ENCODE measurements around the gene VKORC1L1. TPM values are rescaled to one million over a fixed set of nuclear protein-coding genes. Genes with fewer than 3 reads are reported as not detected.
"Not testable (repeated sequence)": the region's sequence is repeated elsewhere in the genome, so short reads cannot be mapped to it uniquely, and the experiment has no call there.

VKORC1L1 gene
- total RNA-seq, 1 experiment from 2014 or later: 29.4 TPM

DNA sequence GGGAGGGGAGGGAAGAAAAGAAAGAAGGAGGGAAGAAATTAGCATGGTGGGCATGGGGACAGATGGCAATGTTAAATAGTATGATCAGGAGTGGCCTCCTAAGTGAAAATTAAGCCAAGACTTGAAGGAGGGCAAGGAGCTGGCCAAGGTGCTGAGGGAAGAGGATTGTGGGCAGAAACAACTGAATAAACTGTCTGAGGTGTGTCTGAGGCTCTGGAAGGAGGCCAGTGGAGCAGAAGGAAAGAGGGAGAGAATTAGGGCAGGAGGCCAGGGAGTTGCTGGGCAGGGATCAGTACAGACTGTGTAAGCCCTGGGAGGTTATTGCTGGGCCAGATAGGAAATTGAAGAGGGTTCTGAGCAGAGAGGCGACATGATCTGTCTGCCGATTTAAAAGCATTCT lies 40.6 kb upstream of the VKORC1L1 start:
- H4K8ac ChIP-seq (replicated peaks; ENCODE audit: insufficient read length, low read depth, low read length): no peak overlapping the region
- no CpG with 5 or more reads among the region's 2 CpGs for WGBS (ENCODE audit: extremely low coverage, insufficient read length, low lambda C conversion rate)
- no peaks in the 10 kb centered on the region for H3K9me3 ChIP-seq (ENCODE audit: control insufficient read depth, low read depth, low read length)
- no peak overlapping the region for H2BK120ac ChIP-seq (ENCODE audit: low read depth, low read length, poor library complexity, severe bottlenecking)
- DNase-seq: peak; percentile 42
- no peak overlapping the region for H3K9ac ChIP-seq (ENCODE audit: extremely low read depth, insufficient read length, low read length)
- H3K4me2 ChIP-seq (ENCODE audit: insufficient read depth, insufficient read length, low read length): no peak overlapping the region
- Mint-ChIP-seq H3K9me3 (no peaks in the 10 kb centered on the region), H3K4me3 (no peak overlapping the region), H3K27me3 (ENCODE audit: low read depth) (no peaks in the 10 kb centered on the region), H3K36me3 (ENCODE audit: insufficient read depth in 1 of 3, low read depth in 3 of 3) (no peaks in the 10 kb centered on the region), H3K27ac (no peak overlapping the region), H3K4me1 (0 out of 4 replicates have a peak, but pooled peaks cover 0 to under 1% of the 10 kb centered on the region in 2 experiments)
- no peak overlapping the region for H3K4ac ChIP-seq (ENCODE audit: low read depth, low read length)
- no peaks in the 10 kb centered on the region for H3K27me3 ChIP-seq (ENCODE audit: insufficient read depth, low read length)
- H3K14ac ChIP-seq (ENCODE audit: insufficient read depth, low read length): no peak overlapping the region
- no peaks in the 10 kb centered on the region for H3K79me2 ChIP-seq (ENCODE audit: insufficient read depth, low read length)
- no peak overlapping the region for H3T11ph ChIP-seq (ENCODE audit: low read length)
- H2AK5ac ChIP-seq (ENCODE audit: insufficient read length, low read length): no peak overlapping the region
- H2AFZ ChIP-seq (ENCODE audit: low read length): no peak overlapping the region
- H3K56ac ChIP-seq (ENCODE audit: insufficient read length, low read depth, low read length): no peak overlapping the region
- no peaks in the 10 kb centered on the region for H3K23me2 ChIP-seq (ENCODE audit: insufficient read length, low read depth, low read length, poor library complexity, severe bottlenecking)
- H4K20me1 ChIP-seq (ENCODE audit: control insufficient read depth, insufficient read depth, insufficient read length): no peaks in the 10 kb centered on the region
- H2BK15ac ChIP-seq (ENCODE audit: low read depth, low read length): no peak overlapping the region
- H3K4me1 ChIP-seq (ENCODE audit: insufficient read depth, low read length): no peaks in the 10 kb centered on the region
- H4K91ac ChIP-seq (ENCODE audit: insufficient read length, low read depth, low read length): no peak overlapping the region
- no peak overlapping the region for H3K23ac ChIP-seq (ENCODE audit: insufficient read length, low read depth, low read length)
- H4K5ac ChIP-seq (ENCODE audit: insufficient read length, low read depth, low read length): no peak overlapping the region
- H2BK12ac ChIP-seq (ENCODE audit: insufficient read length, low read depth, low read length): no peak overlapping the region
- no peak overlapping the region for H3K18ac ChIP-seq (ENCODE audit: insufficient read length, low read depth, low read length)
- TF ChIP-seq, protein P1, sequence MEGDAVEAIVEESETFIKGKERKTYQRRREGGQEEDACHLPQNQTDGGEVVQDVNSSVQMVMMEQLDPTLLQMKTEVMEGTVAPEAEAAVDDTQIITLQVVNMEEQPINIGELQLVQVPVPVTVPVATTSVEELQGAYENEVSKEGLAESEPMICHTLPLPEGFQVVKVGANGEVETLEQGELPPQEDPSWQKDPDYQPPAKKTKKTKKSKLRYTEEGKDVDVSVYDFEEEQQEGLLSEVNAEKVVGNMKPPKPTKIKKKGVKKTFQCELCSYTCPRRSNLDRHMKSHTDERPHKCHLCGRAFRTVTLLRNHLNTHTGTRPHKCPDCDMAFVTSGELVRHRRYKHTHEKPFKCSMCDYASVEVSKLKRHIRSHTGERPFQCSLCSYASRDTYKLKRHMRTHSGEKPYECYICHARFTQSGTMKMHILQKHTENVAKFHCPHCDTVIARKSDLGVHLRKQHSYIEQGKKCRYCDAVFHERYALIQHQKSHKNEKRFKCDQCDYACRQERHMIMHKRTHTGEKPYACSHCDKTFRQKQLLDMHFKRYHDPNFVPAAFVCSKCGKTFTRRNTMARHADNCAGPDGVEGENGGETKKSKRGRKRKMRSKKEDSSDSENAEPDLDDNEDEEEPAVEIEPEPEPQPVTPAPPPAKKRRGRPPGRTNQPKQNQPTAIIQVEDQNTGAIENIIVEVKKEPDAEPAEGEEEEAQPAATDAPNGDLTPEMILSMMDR (conservative IDR thresholded peaks at IDR 0.05): no peak
- no peak overlapping the region for H2BK20ac ChIP-seq (ENCODE audit: low read depth, low read length, poor library complexity, severe bottlenecking)
- no peak overlapping the region for H3K27ac ChIP-seq (ENCODE audit: insufficient read length, low read depth, low read length)
- H3K79me1 ChIP-seq (ENCODE audit: insufficient read depth, low read depth, low read length, poor library complexity, severe bottlenecking): no peaks in the 10 kb centered on the region
- no peak overlapping the region for H2BK5ac ChIP-seq (ENCODE audit: insufficient read length, low read length)

DNA sequence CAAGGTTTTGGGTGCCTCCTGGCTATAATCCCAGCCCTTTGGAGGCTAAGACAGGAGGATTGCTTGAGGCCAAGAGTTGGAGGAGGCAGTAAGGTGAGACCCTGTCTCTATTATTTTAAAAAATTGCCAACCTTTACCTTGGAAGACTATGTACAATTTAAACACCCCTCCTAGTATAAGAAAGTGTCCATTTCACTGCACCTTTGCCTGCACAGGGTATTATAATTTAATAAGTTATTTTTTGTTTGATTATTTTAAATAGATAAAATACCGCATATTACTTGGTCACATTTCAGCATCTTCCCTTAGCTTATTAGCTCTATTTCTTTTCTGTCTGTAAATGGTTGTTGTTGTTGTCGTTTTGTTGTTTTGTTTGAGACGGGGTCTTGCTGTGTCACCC lies 36.2 kb upstream of the VKORC1L1 start:
- H4K91ac ChIP-seq (ENCODE audit: insufficient read length, low read depth, low read length); H2BK120ac ChIP-seq (ENCODE audit: low read depth, low read length, poor library complexity, severe bottlenecking); H3K9me3 ChIP-seq (ENCODE audit: control insufficient read depth, low read depth, low read length); H3K4ac ChIP-seq (ENCODE audit: low read depth, low read length); H3T11ph ChIP-seq (ENCODE audit: low read length); H4K8ac ChIP-seq (replicated peaks; ENCODE audit: insufficient read length, low read depth, low read length); H3K23me2 ChIP-seq (ENCODE audit: insufficient read length, low read depth, low read length, poor library complexity, severe bottlenecking); H3K36me3 Mint-ChIP-seq (ENCODE audit: insufficient read depth in 1 of 3, low read depth in 3 of 3); H3K4me3 Mint-ChIP-seq; H4K20me1 ChIP-seq (ENCODE audit: control insufficient read depth, insufficient read depth, insufficient read length); H2BK15ac ChIP-seq (ENCODE audit: low read depth, low read length); H3K14ac ChIP-seq (ENCODE audit: insufficient read depth, low read length); H3K56ac ChIP-seq (ENCODE audit: insufficient read length, low read depth, low read length); H3K27me3 ChIP-seq (ENCODE audit: insufficient read depth, low read length); H3K4me1 ChIP-seq (ENCODE audit: insufficient read depth, low read length); H2AK5ac ChIP-seq (ENCODE audit: insufficient read length, low read length); H3K4me2 ChIP-seq (ENCODE audit: insufficient read depth, insufficient read length, low read length); H4K5ac ChIP-seq (ENCODE audit: insufficient read length, low read depth, low read length); H3K79me1 ChIP-seq (ENCODE audit: insufficient read depth, low read depth, low read length, poor library complexity, severe bottlenecking); H3K23ac ChIP-seq (ENCODE audit: insufficient read length, low read depth, low read length); H2BK12ac ChIP-seq (ENCODE audit: insufficient read length, low read depth, low read length); H2AFZ ChIP-seq (ENCODE audit: low read length); H3K9me3 Mint-ChIP-seq; DNase-seq; H3K4me1 Mint-ChIP-seq; H3K27me3 Mint-ChIP-seq (ENCODE audit: low read depth); H2BK5ac ChIP-seq (ENCODE audit: insufficient read length, low read length); H3K18ac ChIP-seq (ENCODE audit: insufficient read length, low read depth, low read length); H3K27ac ChIP-seq (ENCODE audit: insufficient read length, low read depth, low read length); H3K9ac ChIP-seq (ENCODE audit: extremely low read depth, insufficient read length, low read length); H2BK20ac ChIP-seq (ENCODE audit: low read depth, low read length, poor library complexity, severe bottlenecking); H3K79me2 ChIP-seq (ENCODE audit: insufficient read depth, low read length): not testable (repeated sequence)
- no CpG with 5 or more reads among the region's 3 CpGs for WGBS (ENCODE audit: extremely low coverage, insufficient read length, low lambda C conversion rate)
- H3K27ac Mint-ChIP-seq: peak overlapping the region in 1 of 3 experiments; percentile 52; a peak in 1 of 7 replicates

All from H9 (cell line).